HG03135 (cell line): Measurements from ENCODE around the gene P2RX5.
"Not testable (repeated sequence)": the region's sequence is repeated elsewhere in the genome, so short reads cannot be mapped to it uniquely, and the experiment has no call there.

ENCODE experiments used
- ATAC-seq: cut with Tn5 transposase; IDR thresholded peaks from one replicate; pipeline ENCODE4 v1.9.1; 2021; ENCODE audit warnings: mild to moderate bottlenecking, moderate library complexity; ENCODE audit not compliant: unreplicated experiment

Gene P2RX5

GRCh38 chr17:3695723-3696411, at the start of gene P2RX5:
P2RX5 (minus strand) TSS chr17:3696155; CDS start chr17:3696005, 150 bp downstream.
- no peak for ATAC-seq

DNA sequence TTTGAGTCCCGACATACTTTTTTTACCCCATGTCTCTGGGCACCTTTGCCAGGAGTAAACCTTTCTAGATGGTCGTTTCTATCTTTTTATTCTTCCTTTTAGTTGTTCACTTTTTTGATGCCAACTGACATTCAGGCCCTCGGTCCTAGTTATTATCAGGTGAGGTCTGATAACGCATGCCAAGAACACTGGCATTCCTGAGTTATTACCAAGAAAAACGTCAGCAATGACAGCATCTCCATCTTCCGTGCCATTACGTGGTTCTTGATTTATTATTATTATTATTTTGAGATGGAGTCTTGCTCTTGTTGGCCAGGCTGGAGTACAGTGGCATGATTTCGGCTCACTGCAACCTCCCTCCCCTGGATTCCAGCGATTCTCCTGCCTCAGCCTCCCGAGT, 49.1 kb upstream of the P2RX5 start:
- ATAC-seq = no peak

- no peak for ATAC-seq
These were observed 48.1 kb upstream of the P2RX5 start for GRCh38 chr17:3744014-3744413.

GRCh38 chr17:3740611-3741073, 44.7 kb upstream of the P2RX5 start:
- no peak for ATAC-seq

GRCh38 chr17:3739422-3740124, 43.6 kb upstream of the P2RX5 start:
- ATAC-seq = no peak

DNA sequence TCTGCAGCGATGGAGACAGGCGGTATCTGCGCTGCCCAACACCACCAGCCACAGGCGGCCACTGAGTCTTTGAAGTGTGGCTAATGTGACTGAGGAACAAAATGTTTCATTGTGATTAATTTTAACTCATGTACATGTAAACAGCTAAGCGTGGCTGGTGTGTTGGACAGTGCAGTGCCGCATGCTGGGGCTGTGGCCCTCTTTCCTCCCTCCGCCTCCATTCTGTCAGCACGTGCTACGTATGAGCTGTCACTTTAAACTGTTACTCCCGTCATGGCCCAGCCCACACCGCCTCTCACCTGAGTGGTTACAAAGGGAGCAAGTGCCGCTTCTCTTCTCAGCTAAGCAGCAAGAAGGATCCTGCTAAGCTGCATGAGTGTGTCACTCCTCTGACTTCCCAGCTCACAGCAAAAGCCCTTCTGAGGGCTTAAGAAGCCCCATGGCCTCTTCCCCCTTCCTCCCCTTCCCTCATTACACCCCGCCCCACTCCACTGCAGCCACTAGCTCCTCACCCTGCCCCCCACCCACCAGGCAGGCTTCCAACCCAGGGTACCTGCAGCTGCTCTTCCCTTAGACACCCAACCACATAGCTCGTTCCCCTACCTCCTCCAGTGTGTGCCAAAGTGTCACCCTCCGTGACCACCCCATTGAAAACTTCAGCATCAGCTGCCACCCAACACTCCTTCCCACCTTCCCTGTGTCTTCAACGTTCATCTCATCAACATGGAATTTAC, 42.8 kb upstream of the P2RX5 start:
- no peak for ATAC-seq

- ATAC-seq = no peak
These were observed 39.6 kb upstream of the P2RX5 start for GRCh38 chr17:3735515-3735914.

DNA sequence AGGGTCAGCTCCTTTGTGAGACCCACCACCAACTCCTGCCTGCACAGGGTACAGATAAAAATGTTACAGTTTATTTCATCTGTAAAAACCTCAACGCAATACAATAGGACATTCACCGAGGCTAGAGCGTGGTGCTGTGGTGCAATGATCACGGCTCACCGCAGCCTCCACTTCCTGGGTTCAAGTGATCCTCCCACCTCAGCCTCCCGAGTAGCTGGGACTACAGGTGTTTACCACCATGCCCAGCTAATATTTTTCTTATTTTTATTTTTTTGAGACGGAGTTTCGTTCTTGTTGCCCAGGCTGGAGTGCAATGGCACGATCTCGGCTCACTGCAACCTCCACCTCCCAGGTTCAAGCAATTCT, 38.9 kb upstream of the P2RX5 start:
- not testable (repeated sequence) for ATAC-seq

- ATAC-seq = no peak
These were observed 36.3 kb upstream of the P2RX5 start for GRCh38 chr17:3732210-3732621.

DNA sequence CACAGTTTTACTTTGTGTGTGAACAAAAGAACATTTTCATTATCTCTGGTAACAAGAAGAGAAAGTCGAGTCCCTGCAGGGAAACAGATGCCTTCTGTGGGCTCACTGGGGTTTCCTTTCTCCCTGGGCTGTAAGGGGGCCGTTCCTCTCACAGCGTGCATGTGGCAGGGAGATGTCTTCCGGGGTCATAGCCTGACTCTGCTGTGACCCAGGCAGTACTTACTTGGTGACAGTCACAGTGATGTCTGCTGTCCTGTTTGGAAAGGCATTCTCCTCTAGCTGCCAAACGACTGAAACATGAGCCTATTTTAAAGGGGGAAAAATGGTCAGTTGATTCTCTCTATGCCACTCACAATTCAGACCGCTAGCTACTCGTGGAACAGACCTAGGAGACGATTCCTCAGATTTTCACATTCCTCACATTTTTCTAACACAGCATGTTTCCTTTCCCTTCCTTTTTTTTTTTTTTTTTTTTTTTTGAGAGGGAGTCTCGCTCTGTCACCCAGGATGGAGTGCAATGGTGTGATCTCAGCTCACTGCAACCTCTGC, 35.0 kb upstream of the P2RX5 start:
- no peak for ATAC-seq

GRCh38 chr17:3729881-3730280, 33.9 kb upstream of the P2RX5 start:
- ATAC-seq = no peak

DNA sequence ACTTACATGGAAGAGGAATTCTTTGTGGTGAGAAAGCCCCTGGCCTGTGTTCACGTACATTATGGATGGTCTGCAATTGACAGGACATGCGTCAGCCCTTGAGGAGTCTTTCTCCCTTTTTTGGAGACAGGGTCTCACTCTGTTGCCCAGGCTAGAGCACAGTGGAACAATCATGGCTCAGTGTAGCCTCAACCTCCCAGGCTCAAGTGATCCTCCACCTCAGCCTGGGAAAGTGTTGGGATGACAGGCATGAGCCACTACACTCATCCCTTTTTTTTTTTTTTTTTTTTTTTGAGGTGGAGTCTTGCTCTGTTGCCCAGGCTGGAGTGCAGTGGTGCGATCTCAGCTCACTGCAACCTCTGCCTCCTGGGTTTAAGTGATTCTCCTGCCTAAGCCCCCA, 32.1 kb upstream of the P2RX5 start:
- not testable (repeated sequence) for ATAC-seq

DNA sequence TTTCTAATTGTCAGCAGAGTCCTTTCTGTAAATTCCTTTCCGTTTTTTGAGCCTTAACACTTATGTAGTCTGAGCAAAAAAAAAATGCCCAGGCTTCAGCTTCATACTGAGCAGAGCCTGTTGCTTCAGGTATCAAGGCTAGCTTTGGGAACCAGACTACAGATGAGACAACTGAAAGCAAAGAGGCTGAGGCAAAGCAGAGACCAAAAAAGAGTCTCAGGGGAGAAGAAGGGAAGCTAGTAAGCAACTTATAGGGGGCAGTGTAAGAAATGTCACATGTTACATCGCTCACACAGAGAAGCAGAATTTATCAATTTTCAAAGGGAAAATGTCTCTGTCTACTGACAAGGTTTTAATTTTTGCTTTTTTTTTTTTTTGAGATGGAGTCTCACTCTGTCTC, 31.1 kb upstream of the P2RX5 start:
- no peak for ATAC-seq

GRCh38 chr17:3724378-3725077, 28.6 kb upstream of the P2RX5 start:
- no peak for ATAC-seq

- ATAC-seq = peak; percentile 86
These were observed 27.8 kb upstream of the P2RX5 start, which contains the start of gene HASPIN for GRCh38 chr17:3723556-3724377. HASPIN (plus strand) TSS chr17:3723903; CDS start chr17:3723936, 33 bp downstream.

- ATAC-seq = no peak
These were observed 27.2 kb upstream of the P2RX5 start for GRCh38 chr17:3723188-3723555.

GRCh38 chr17:3722716-3723115, 26.8 kb upstream of the P2RX5 start:
- no peak for ATAC-seq

DNA sequence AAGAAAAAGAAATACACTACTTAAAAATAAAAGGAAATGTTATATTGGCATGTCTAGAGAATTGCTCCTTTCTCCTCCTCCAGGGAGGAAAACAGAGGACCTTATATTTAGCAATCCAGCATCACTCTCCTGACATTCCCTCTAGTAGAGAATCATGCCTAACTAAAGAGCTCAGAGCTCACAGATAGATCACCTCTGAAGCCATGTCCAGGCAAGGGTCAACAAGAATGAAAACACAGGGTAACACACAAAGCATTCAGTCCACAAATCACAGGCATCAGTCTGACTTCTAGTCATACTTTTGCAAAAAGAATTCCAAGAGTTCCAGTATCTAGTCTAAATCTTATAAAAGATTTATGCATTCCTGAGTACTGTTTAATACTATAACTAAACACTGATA, 23.3 kb upstream of the P2RX5 start:
- no peak for ATAC-seq

DNA sequence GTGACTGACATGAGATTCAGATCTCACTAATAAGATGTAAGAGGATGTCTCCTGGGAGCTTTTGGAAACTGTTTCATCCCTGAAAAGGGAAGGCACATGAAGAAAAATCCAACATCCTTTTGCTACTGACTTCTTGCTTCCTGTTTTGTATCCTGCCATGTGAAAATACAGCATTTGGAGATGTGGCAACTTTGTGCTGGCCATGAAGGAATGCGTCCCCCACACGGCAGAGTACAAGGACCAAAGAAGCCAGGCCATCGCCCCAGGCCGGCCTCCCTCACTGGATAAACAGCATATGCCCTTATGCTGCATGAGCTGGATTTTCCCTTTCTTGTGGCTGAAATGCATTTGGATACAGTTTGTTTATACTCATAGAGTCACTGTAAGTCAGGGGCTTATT, 22.2 kb upstream of the P2RX5 start:
- ATAC-seq = no peak

DNA sequence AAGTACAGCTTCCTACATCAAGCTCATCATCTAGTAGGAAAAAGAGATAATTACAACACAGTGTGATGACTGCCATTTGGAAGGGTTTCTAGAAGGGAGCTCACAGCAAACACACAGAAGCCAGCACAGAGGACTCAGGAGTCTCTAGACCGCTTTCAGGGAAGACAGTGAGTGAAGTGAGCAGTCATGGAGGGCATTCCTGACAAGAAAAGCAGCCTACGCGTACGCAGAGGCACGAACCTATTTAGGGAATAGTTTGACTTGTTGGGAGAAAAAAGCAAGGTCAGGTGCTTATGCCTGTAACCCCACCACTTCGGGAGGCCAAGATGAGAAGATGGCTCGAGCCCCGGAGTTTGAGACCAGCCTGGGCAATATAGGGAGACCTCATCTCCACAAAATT, 19.3 kb upstream of the P2RX5 start:
- ATAC-seq = no peak
